Kasumi-1 (cell line): Measurements from ENCODE around the gene ZNF296.
"Not testable (repeated sequence)": the region's sequence is repeated elsewhere in the genome, so short reads cannot be mapped to it uniquely, and the experiment has no call there.

ENCODE experiments used
- DNase-seq, 2 experiments: peaks; one replicate each; lab custom pipeline; 2025; lab: John Stamatoyannopoulos, UW

The ZNF296 gene

GRCh38 chr19:45076029-45076850 is at the start of gene ZNF296:
TSS of gene ZNF296 (minus strand) at chr19:45076478. CDS start at chr19:45076373, 105 bp downstream.
- peak; percentile 42 to 58 for DNase-seq

- DNase-seq, result no peak
Measured at GRCh38 chr19:45125360-45125759, 49.1 kb upstream of the ZNF296 start.

DNA sequence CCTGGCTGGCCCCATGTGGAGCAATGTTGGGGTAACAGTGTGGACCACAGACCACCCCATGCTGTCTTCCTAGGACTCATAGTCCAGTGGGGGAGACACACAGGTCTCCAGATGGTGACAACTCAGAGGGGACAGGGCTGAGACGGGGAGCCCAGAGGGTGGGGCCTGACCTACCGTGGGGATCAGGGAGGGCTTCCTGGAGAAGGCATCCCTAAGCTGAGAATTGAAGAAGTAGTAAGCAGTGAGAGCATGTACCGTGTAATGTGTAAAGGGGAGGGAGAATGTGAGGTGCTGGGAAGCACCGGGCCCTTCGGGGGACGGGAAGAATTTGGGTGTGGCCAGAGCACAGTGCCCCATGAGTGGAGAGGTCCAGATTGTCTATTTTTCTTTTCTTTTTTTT is 47.7 kb upstream of the ZNF296 start:
- DNase-seq, result no peak

GRCh38 chr19:45123440-45123850 is 47.2 kb upstream of the ZNF296 start:
- DNase-seq, result no peak

DNA sequence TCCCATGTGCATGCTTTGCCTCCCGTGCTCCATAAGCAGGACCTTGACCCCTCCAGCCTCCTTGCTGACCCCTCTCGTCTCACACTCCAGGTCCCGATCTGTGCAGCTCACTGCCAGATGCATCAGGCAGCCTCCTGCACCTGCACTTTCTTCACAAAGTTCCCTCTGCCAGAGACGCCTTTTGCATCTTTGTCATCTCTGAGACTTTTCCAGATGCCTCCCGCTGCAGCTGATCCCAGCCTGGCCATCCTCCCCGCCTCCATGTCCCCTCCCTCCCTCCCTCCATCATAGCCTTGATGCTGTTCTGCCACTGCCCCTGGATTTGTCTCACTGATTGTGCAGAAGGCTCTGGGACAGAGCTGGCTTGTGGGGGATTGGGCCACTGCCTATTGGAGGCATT is 46.6 kb upstream of the ZNF296 start:
- no peak for DNase-seq

GRCh38 chr19:45121827-45122345 is 45.6 kb upstream of the ZNF296 start:
- no peak for DNase-seq

DNA sequence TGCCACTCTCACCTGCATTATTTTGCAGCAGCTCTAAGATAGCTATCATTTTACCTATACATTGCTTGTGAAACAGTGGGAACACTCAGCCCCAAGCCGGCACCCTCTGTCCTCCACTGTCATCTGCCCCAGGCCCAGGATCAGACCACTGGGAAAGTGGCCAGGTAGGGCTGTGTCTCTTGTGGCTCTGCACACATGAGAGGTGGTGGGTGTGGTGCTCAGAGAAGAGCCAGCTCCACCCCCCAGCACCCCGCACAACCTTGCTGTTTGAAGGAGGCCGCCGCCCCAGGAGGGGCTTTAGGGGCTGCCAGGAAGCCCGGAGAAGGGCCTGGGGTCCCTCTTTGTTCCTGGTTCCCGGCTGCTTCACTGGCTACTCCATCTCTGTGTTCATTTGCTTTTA is 43.3 kb upstream of the ZNF296 start:
- DNase-seq, result no peak

DNA sequence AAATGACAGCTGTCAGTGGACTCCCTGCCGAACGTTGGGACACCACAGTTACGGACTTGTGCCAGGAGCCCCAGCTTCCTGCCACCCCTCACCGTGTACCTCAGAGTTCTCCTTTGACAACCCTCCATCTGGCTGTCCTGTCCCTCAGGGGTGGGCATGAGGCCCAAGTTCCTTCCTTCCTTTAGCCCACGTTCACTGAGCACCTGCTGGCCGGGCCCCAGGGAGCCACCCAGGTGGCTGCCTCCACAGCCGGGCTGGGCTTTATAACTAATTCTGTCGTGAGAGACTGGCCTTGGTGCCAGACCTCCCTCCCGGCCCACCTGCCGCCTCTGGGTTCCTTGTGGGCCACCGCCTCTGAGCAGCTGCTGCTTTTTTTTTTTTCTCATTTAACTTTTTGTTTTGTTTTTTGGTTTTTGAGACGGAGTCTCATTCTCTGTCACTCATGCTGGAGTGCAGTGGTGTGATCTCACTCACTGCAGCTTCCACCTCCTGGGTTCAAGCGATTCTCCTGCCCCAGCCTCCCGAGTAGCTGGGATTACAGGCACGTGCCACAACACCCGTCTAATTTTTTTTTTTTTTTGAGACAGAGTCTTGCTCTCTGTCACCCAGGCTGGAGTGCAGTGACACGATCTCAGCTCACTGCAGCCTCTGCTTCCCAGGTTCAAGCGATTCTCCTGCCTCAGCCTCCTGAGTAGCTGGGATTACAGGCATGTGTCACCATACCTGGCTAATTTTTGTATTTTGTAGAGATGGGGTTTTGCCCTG is 42.5 kb upstream of the ZNF296 start:
- DNase-seq, result not testable (repeated sequence)

DNA sequence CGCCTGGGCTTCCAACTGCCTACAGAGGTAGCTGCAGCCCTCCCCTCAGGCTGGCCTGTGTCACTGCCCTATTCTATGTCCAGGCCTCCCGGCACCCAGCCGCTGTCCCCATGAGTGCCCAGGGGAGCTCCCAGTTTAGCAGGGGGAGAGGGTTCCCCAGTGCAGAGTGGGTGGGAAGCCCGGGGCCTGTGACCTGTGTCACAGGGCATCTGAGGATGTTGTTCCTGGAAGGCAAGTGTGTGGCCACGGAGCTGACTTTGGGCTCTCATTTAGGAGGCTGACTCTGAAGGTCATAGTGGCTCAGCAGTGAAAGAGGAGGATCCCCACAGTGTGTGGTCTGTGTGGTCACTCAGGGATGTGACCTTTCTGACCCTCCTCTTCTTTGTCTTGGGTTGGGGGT is 41.8 kb upstream of the ZNF296 start:
- DNase-seq, result no peak

GRCh38 chr19:45117671-45118070 is 41.4 kb upstream of the ZNF296 start:
- no peak for DNase-seq

DNA sequence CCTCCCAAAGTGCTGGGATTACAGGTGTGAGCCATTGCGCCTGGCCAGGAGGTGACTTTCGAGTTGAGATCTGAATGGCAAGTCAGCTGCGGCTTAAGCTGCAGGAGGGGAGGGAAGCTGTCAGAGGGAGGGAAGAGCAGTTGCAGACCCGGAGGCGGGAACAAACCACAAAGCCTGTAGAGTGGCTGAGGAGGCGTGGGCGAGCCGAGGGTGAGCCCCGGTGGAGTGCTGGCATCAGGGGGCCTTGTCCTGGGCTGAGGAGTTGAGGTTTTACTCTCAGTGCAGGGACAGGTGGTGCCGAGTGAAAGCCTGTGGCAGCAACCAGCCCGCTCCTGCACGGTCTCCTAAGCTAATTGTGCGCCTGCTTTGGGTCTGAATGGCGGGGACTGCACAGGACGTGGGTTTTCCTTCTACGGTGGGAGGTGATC is 40.9 kb upstream of the ZNF296 start:
- DNase-seq, result peak; percentile 58 to 69

GRCh38 chr19:45115809-45116615 is 39.7 kb upstream of the ZNF296 start:
- DNase-seq, result no peak

- no peak for DNase-seq
Measured at GRCh38 chr19:45114116-45114515, 37.8 kb upstream of the ZNF296 start.

- no peak for DNase-seq
Measured at GRCh38 chr19:45113628-45114027, 37.4 kb upstream of the ZNF296 start.

DNA sequence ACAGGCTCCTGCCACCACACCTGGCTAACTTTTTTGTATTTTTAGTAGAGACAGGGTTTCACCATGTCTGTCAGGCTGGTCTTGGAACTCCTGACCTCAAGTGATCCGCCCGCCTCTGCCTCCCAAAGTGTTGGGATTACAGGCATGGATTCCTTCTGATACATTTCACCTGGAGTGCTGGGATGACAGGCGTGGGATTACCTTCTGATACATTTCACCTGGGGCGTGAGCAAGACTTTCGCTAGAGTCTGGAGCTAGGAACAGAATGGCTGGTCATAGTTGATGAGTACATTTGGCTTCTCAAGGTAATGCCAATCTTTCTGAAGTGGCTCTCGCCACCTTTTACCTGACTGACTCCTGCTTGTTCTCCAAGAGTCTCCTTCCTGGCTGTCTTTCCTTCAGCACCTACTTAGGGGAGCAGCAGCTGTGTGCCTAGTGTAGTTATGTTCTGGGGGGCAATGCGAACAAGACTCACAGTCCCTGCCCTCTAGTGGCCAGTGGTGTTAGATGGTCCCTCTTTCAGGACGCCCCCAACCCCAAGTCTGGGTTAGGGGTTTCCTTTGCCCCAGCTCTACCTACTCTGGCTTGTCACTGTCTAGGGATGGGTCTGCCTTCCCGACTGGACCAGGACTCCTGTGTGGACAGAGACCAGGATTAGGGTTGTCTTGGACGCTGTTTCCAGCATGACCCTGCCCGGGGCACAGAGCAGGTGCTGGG is 36.0 kb upstream of the ZNF296 start:
- DNase-seq, result no peak

DNA sequence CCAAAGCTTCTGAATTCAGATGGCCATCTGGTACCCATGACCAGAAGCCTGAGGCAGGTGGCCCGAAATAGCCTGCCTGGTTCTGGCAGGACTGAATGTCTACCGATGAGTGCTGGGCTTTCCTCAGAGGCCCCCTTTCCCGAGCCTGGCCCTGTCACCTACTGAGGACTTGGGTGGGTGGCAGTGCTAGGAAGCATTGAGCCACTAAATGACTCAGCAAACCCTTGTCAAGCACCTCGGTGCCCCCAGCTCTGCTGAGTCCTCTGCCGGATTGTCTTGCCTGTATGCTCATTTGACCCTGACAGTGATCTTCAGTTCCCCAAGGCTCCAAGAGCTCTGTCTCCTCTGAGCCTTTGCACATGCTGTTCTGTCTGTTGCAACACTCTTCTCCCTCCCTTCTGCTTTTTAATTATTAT is 34.6 kb upstream of the ZNF296 start:
- DNase-seq, result no peak

GRCh38 chr19:45107621-45108150 is 31.4 kb upstream of the ZNF296 start:
- no peak for DNase-seq

DNA sequence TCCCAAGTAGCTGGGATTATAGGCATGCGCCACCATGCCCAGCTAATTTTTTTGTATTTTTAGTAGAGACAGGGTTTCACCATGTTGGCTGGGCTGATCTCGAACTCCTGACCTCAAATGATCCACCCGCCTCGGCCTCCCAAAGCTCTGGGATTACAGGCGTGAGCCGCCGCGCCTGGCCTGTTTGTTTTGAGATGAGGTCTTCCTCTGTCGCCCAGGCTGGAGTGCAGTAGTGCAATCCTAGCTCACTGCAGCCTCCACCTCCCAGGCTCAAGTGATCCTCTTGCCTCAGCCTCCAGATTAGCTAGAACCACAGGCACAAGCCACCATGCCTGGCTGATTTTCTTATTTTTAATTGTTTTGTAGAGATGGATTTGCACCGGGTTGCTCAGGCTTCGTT is 30.1 kb upstream of the ZNF296 start:
- not testable (repeated sequence) for DNase-seq

GRCh38 chr19:45104658-45105349 is 28.5 kb upstream of the ZNF296 start:
- no peak for DNase-seq

- no peak for DNase-seq
Measured at GRCh38 chr19:45103508-45104319, 27.4 kb upstream of the ZNF296 start.
